Fibroblast of pulmonary artery (primary cell): Measurements from ENCODE around the gene PCP4L1.

ENCODE experiments used
- DNase-seq: peaks from one replicate; pipeline ENCODE4 v3.0.0-alpha.2; 2010; ENCODE audit warnings: low read depth
- H3K4me3 ChIP-seq: replicated peaks from 2 replicates; pipeline ENCODE4 v1.5.1; 2011; ENCODE audit warnings: low read depth, mild to moderate bottlenecking, control low read depth, low read length, moderate library complexity
- TF ChIP-seq, protein P1 (sequence below): IDR thresholded peaks from 2 replicates; pipeline ENCODE4 v1.5.1; 2011; ENCODE audit warnings: mild to moderate bottlenecking, control low read depth, low read length, inconsistent platforms; ENCODE audit errors: missing control alignments

Gene PCP4L1

DNA sequence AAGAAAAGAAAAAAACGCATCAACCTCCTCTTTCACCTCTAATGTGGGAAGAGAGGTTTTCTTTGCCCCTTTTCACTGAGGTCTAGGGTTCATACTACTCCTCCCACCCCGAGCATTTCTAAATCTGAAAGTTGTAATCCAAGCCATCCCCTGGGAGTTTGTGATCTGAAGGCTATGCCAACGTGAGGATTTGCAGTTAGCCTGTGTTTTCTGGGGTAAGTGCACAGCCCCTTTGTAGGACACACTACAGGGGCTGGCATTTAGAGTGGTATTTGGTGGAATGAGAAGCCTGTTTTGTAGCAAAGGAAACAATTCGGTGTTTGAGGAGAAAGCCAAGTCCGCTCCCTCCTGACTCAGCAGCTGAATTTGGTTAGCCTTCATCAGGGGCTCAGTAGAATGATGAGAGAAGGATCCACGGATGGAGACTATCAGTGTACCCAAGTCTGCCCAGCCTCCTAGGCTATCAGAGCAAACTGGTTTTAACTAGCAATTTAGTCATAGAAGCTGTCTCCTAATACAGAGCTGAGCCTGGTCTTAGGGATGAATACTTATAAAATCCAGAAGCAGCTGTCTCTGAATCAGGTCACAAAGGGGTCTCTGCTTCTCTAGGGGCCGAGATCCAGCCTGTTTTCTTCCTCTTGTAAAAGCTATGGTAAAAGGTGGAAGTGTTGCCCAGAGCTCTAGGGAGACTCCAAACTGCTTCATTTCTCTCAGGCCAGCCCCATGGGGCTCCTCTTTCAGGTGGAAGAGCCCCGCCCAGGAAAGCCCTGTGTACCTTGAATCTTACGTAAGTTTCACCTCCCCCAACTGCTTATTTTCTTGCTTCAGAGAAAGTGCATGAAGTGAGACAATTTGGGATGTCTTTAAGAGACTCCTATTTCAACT is 2.1 kb downstream of the PCP4L1 start:
- no peak overlapping the region for H3K4me3 ChIP-seq
- TF ChIP-seq, protein P1, sequence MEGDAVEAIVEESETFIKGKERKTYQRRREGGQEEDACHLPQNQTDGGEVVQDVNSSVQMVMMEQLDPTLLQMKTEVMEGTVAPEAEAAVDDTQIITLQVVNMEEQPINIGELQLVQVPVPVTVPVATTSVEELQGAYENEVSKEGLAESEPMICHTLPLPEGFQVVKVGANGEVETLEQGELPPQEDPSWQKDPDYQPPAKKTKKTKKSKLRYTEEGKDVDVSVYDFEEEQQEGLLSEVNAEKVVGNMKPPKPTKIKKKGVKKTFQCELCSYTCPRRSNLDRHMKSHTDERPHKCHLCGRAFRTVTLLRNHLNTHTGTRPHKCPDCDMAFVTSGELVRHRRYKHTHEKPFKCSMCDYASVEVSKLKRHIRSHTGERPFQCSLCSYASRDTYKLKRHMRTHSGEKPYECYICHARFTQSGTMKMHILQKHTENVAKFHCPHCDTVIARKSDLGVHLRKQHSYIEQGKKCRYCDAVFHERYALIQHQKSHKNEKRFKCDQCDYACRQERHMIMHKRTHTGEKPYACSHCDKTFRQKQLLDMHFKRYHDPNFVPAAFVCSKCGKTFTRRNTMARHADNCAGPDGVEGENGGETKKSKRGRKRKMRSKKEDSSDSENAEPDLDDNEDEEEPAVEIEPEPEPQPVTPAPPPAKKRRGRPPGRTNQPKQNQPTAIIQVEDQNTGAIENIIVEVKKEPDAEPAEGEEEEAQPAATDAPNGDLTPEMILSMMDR = no peak
- DNase-seq = no peak

DNA sequence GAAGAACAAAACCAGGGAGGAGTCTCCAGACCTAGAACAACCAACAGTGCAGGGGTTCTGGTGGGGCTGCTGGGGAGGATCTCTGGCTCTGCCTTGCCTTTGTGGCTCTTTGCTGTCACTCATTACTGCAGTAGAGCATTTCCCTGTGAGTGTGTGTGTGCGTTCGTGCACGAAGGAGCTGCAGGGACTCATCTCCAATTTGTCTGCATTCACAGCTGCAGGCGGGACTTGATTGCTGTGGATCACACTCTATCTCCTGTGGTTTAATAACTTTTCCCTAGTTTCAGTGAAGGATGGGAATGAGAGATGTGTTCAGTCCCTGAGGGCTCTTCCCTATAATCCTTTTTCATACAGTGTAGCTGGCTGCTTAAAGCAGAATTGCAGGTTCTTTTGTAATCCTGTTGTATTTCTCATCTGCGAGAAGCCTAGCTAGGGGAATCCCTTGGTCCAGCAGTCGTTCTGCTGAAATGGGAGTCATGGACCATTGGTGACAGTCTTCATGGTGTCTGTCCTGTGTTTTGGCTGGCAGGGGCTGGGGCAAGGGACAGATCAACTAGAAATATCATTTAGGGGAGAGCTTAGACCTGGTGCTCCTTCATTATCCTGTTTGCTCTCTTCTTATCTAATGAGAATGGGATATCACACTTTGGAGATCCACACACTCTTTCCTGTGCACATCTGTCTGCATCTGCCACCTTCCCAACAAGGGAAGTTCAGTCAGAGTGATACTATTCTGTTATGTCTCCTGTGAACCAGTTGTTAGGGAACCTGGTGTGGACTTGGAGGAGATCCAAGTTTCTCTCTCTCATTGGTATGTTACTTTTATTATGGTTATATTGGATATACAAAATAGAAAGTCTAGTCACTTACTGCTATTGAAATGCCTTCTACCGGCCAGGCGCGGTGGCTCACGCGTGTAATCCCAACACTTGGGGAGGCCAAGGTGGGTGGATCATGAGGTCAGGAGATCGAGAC is 3.0 kb downstream of the PCP4L1 start:
- no peak overlapping the region for H3K4me3 ChIP-seq
- TF ChIP-seq, protein P1 = no peak
- peak; percentile 10 for DNase-seq

DNA sequence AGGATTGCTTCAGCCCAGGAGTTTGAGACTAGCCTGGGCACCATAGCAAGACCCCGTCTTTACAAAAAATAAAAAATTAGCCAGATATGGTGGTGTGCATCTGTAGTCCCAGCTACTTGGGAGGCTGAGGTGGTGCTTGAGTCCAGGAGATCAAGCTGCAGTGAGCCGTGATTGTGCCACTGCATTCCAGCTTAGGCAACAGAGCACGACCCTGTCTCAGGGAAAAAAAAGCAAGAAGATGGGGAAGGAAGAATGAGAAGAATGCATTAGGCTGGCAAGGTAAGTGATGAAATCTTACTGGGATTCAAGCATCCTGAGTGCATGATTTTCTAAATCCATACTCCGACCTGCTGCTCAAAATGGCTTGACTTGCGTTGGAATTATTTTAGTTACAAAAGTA is 6.8 kb downstream of the PCP4L1 start:
- DNase-seq = no peak
- TF ChIP-seq, protein P1 = no peak
- no peak overlapping the region for H3K4me3 ChIP-seq

DNA sequence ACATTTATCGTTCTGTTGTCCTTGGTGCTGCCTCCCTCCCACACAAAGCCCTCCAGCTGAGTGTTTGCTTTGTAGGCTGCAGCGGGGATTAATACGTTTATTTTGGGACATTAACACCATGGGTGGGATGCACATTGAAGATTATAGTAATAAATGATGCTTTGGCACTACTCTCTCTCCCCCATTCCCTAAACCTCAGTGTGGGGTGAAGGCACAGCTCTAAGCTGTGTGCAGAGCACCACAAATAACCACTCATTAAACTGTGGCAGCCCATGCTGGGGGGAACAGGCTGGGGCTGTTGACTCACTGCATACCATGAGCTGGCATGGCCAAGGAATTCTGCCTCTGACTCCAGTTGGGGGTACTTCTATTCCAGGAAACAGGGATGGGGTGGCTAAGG is 7.7 kb downstream of the PCP4L1 start:
- TF ChIP-seq, protein P1 = no peak
- no peak for DNase-seq
- H3K4me3 ChIP-seq = no peak overlapping the region

DNA sequence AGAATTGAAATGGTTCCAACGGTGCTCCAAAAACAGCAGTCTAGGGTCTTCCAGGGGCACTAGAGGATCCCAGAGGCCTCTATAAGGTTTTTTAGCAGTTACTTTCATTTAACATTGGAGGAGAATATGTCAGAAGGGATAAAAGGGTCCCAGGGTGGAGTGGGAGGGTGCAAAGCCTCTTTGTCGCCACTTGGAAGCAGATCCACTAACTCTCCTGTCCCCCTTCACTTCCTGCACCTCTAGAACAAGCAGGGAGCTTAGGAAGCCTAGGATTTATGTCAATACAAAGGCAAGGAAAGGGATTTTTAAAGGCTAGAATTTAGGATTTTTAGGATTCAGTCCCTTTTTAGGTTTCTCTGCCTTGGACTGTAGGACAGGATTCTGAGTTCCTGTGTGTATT is 8.3 kb downstream of the PCP4L1 start:
- H3K4me3 ChIP-seq = no peak overlapping the region
- no peak for DNase-seq
- TF ChIP-seq, protein P1 = no peak

DNA sequence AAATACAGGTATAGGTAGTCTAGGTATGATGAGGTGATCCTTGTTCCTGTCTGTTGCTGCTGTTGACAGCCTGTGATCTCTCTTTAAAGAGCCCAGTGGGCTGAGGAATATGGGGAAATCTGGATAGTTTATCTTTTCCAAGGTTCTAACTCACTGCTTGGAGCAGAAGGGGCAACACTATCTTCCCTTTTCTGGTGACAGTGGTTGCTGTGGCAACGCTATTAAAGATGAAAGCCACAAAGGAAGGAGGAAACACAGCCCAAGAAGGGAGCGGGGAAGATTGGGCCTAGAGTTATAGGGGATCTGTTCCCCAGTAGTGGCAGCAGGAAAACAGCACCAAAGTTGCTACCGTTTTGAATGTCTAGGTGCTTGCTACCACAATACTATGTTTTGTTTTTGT is 8.8 kb downstream of the PCP4L1 start:
- TF ChIP-seq, protein P1 = no peak
- no peak overlapping the region for H3K4me3 ChIP-seq
- DNase-seq = no peak
